Renal cortical epithelial cell (primary cell): ENCODE measurements around the gene TMPRSS6. TPM values are rescaled to one million over a fixed set of nuclear protein-coding genes. Genes with fewer than 3 reads are reported as not detected.
A peak's percentile ranks its signal among the peaks of the same experiment; 100 is the strongest.

Experiments used
- DNase-seq: peaks from one replicate; pipeline ENCODE4 v3.0.0-alpha.2; 2011; ENCODE audit warnings: low read depth
- total RNA-seq: library from RNA; depleted of rRNA; stranded (reverse); fragments of >200 nt; gene quantifications from 2 replicates; pipeline ENCODE4 v1.2.3, GENCODE V29; 2014

TMPRSS6 gene
- not detected in 2 replicates for total RNA-seq

DNA sequence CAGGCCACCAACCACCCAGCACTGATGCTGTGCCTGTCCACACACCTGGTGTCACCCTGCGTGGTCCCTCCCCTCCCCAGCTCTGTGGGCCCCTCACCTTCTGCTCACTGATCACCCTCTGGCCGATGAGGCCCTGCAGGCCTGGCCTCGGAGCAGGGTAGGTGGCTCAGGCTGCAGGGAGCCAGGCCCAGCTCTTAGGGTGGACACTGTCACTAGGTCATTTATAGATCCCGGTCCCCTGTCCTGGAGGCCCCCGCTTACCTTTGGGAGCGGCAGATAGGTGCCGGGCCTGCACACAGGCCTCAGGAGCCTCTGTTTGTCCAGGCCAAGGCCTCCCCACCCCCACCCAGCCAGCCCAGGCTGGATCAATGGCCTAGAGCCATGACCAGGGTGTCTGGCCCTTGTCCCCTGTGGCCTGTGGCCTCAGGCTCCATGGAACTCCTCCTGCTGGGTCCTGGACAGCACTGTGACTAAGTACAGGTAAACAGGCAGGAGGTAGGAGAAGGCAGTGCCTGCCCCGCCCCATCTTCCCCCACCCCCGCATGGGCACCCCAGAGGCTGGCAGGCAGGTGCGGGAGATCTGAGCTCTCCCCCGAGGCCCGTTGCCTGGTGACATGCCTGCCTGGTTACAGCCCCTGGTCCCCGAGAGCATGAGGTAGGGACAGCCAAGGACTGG lies at the start of gene TMPRSS6:
TSS of gene TMPRSS6 (minus strand) at position 472 of the 676 bp plus-strand sequence. CDS start 6,296 bp downstream, outside the sequence.
- no peak for DNase-seq

DNA sequence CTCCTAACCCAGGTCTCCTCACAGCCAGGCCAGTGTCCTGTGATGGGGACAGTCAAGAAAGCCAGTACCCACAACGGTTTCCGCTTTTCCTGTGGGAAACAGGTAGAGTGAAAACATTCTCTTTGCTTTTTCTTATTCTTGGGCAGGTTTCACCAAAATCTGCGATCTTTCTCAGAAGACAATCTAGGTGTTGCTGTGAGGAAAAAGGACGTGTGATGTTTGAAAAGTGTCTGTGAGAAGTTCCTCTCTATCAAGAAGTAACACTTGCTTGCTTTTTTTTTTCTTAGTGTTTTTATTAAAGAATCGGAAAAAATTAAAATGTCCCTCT lies 49.4 kb upstream of the TMPRSS6 start:
- no peak for DNase-seq

DNA sequence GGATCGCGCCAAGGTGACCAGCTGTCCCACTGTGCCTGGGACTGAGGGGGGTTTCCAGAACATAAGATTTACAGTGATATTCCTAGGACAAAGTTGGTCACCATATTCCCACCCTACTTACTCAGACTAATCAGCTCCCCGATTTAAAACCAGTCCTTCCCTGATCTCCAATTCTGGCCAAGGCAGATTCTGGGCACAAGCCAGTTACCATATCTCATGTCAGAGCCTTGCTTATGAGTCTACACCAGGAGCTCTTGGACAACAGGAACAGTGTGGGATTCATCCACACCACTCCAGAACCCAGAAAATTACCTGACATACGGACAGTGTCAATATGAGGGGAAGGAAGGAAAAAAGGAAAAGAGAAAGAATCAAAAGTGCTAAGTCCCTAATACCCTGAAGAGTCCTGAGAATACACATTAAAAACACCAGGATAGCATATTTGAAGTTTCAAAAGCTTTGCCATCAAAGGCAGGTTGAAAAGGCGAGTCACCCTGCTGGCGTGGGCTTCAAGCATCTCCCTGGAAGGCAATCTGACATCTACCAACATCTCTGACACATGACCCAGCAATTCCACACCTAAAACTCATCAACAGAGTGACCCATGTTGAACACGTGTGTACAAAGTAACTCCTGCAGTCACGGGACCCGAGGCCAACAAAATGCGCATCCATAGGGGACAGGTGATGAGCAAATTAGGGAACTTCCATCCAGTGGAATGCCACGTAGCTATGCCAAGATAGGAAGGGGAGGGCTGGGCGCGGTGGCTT lies 48.2 kb upstream of the TMPRSS6 start:
- DNase-seq = peak; percentile 33

- DNase-seq = no peak
These were observed 47.3 kb upstream of the TMPRSS6 start for GRCh38 chr22:37156686-37157435.

DNA sequence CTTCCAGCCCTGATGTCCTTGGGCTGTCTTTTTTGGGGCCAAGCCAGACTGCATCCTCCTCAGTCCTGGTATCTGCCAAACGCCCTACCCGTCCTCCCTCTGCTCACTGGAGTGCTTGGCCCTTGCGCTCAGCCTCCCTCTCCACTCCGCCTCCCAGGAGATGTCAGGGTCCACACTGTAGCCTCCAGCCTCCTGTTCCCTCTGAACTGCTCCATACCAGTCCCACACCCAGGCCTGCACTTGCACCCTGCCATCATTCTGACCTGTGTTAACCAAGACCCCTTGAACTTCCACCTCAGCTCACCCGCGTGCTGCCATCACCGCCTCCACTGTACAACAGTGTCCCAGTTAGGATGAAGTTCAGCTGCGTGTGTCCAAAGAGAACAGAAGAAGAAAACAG lies 46.5 kb upstream of the TMPRSS6 start:
- DNase-seq = no peak

GRCh38 chr22:37154925-37155712 lies 45.6 kb upstream of the TMPRSS6 start:
- no peak for DNase-seq

- no peak for DNase-seq
These were observed 44.4 kb upstream of the TMPRSS6 start for GRCh38 chr22:37153901-37154300.

- DNase-seq = no peak
These were observed 41.9 kb upstream of the TMPRSS6 start for GRCh38 chr22:37151401-37151800.

GRCh38 chr22:37150701-37151100 lies 41.2 kb upstream of the TMPRSS6 start:
- DNase-seq = no peak

GRCh38 chr22:37148742-37149665 lies 39.5 kb upstream of the TMPRSS6 start:
- DNase-seq = no peak

GRCh38 chr22:37148031-37148651 lies 38.6 kb upstream of the TMPRSS6 start:
- DNase-seq = no peak

GRCh38 chr22:37147186-37147990 lies 37.9 kb upstream of the TMPRSS6 start:
- no peak for DNase-seq

DNA sequence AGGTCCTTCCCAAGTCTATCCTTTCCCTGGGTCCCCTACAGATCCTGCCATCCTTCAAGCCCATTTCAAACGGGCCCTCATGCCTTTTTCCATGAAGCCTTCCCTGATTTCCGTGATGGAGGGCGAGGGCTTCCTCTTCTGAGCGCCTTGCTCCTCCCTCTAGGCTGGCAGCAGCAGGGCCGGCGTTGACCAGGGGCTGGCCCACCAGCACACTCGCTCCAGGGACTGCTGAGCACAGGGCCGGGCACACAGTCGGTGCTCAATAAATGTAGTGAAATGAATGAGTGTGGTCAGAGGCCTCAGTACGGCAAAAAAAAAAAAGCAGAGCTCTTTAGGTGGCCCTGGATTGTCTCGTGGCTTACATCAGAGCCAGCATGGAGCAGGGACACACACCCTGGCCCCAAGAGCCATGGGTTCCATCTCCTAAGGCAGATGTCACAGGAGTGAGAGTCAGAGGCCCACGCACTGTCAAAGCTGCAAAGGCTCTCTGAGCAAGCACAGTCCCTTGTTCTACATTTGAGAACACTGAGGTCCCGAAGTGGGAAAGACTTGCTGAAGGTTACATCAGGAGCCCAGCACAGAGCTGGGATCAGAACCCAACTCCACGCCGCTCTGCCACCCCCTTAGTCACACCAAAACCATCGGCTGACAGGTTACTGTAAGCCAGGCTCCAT lies 37.1 kb upstream of the TMPRSS6 start:
- no peak for DNase-seq

- DNase-seq = no peak
These were observed 36.5 kb upstream of the TMPRSS6 start for GRCh38 chr22:37146051-37146385.

DNA sequence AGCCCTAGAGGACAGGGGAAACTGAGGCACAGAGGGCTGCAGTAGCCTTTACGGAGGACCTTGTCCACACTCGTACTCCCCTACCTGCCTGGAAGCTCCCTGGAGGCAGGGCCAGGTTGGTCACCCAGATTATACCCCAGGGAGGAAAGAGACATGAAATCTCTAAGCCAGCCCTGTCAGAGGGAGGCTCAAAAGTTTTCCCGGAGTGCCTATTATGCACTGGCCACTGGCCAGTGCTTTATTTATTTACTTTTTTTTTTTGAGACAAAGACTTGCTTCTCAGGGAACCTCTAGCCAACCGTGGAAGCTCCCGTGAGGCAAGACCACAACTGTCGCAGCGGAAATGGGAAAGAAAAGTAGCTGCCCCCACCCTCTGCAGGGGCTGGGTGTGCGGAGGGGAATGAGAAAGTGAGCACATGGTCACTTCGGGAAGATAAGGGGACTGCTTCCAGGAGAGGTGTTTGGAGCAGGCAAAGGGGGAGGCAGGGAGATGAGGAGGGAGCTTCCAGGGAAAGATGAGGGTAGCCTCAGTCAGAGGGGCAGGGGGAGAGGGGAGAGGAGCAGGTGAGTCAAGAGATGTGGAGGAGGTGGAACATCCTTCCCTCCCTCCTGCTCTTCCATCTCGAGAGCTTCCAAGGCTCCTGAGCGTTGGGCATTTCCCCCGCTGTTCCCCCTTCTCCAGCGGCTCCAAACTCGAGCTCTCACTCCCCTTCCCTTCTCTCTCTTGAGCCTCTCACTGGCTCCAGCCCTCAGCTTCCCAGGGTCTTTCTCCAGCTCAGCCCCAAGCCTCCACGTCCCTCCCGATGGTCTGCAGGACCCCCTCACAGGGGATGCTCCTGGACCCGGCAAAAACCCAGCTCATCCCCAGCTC lies 35.9 kb upstream of the TMPRSS6 start:
- DNase-seq = peak; percentile 26

- DNase-seq = no peak
These were observed 34.7 kb upstream of the TMPRSS6 start for GRCh38 chr22:37144180-37144554.

DNA sequence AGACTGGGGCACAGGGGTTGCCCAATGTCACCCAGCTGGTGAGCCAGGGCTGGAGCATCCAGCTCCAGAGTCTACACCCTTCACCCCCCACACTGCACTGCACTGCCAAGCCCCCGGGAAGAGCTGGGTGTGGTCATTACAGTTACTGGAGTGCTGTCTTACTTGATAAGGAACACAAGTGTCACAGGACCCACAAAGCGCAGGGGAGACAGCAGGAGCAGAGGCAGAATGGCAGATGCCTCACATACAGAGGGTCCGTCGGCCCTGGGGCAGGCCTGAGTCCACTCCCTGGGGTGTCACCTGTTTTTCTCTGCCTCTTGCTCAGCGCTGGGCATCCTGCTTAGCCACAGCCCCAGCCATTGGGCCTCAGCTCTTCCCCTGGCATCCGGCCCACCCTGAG lies 32.5 kb upstream of the TMPRSS6 start:
- DNase-seq = no peak

DNA sequence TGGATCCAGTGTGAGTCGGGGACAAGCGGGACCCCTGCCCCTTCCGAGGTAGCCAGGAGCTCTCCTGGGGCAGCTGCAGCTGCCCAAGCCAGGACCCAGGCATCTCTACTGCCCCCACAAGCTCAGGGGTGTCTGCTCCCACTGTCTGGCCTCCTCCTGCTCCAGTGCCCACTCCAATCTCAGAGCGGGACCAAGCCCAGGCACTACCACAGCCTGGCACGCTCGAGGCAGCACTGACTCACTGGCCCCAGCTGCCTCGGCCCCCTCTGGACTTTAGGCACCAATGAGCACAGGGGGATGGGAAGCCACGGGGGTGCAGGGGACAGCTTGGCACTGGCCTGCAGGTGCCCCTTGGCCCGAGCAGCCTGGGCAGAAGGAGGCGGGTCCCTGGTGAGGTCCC lies 32.0 kb upstream of the TMPRSS6 start:
- DNase-seq = peak; percentile 13
